ACC112 (cell line): ENCODE data around the gene DYNC1I1.

ENCODE experiments used
- H2AFZ ChIP-seq: fragments of 200-600 bp; sonication (generic); one replicate; pipeline ENCODE4 v1.6.0; 2017; ENCODE audit warnings: antibody characterized with exemption, low read length; ENCODE audit not compliant: unreplicated experiment
- H3K27ac ChIP-seq: fragments of 200-600 bp; sonication (generic); 2 replicates; pipeline ENCODE4 v1.5.1; 2014; ENCODE audit warnings: low read depth, mild to moderate bottlenecking, antibody characterized with exemption, low read length, moderate library complexity
- H3K27me3 ChIP-seq: fragments of 200-600 bp; sonication (generic); 2 replicates; pipeline ENCODE4 v1.6.1; 2014; ENCODE audit warnings: mild to moderate bottlenecking, antibody characterized with exemption, low read length, moderate library complexity, mixed read lengths; ENCODE audit not compliant: insufficient read depth
- H3K36me3 ChIP-seq: fragments of 200-600 bp; sonication (generic); 2 replicates; pipeline ENCODE4 v1.6.1; 2016; ENCODE audit warnings: mild to moderate bottlenecking, antibody characterized with exemption, low read length, moderate library complexity, mixed read lengths; ENCODE audit not compliant: insufficient read depth
- H3K4me1 ChIP-seq: fragments of 200-600 bp; sonication (generic); one replicate; pipeline ENCODE4 v1.6.1; 2016; ENCODE audit warnings: low read length, mixed read lengths; ENCODE audit not compliant: insufficient read depth, unreplicated experiment, control insufficient read depth
- H3K4me3 ChIP-seq: fragments of 200-600 bp; sonication (generic); 2 replicates; pipeline ENCODE4 v1.5.1; 2014; ENCODE audit warnings: mild to moderate bottlenecking, low read depth, low read length
- H3K79me2 ChIP-seq: fragments of 200-600 bp; sonication (generic); one replicate; pipeline ENCODE4 v1.6.0; 2016; ENCODE audit warnings: low read length; ENCODE audit not compliant: control insufficient read depth, unreplicated experiment, insufficient read depth

The DYNC1I1 gene

GRCh38 chr7:95878677-95879076 is 106.3 kb downstream of the DYNC1I1 start:
- H3K36me3 ChIP-seq, result no peaks in the 10 kb centered on the region
- H2AFZ ChIP-seq, result no peak overlapping the region
- peaks cover 6% of the 10 kb centered on the region for H3K4me1 ChIP-seq
- no peaks in the 10 kb centered on the region for H3K79me2 ChIP-seq
- no peaks in the 10 kb centered on the region for H3K27me3 ChIP-seq
- no peak overlapping the region for H3K27ac ChIP-seq
- no peak overlapping the region for H3K4me3 ChIP-seq

GRCh38 chr7:95881597-95881996 is 109.2 kb downstream of the DYNC1I1 start:
- Histone ChIP-seq H3K27me3 (no peaks in the 10 kb centered on the region), H3K4me3 (no peak overlapping the region), H3K27ac (no peak overlapping the region)

GRCh38 chr7:95883217-95883616 is 110.9 kb downstream of the DYNC1I1 start:
- Histone ChIP-seq H3K36me3 (no peaks in the 10 kb centered on the region), H3K4me1 (no peaks in the 10 kb centered on the region), H3K79me2 (no peaks in the 10 kb centered on the region), H3K27ac (no peak overlapping the region), H2AFZ (no peak overlapping the region), H3K4me3 (no peak overlapping the region), H3K27me3 (no peaks in the 10 kb centered on the region)

More at GRCh38 chr7:95881597-95881996, 109.2 kb downstream of the DYNC1I1 start:
- Histone ChIP-seq H2AFZ (no peak overlapping the region), H3K79me2 (no peaks in the 10 kb centered on the region), H3K36me3 (no peaks in the 10 kb centered on the region), H3K4me1 (no peaks in the 10 kb centered on the region)

GRCh38 chr7:95886501-95887090 is 114.2 kb downstream of the DYNC1I1 start:
- Histone ChIP-seq H3K79me2 (no peaks in the 10 kb centered on the region), H2AFZ (no peak overlapping the region), H3K27ac (no peak overlapping the region), H3K4me3 (no peak overlapping the region), H3K36me3 (no peaks in the 10 kb centered on the region), H3K27me3 (no peaks in the 10 kb centered on the region), H3K4me1 (no peaks in the 10 kb centered on the region)

- no peaks in the 10 kb centered on the region for H3K79me2 ChIP-seq
- H3K27me3 ChIP-seq, result peaks cover 30% of the 10 kb centered on the region; the same call in 1 of the 2 replicates
- no peak overlapping the region for H2AFZ ChIP-seq
- no peak overlapping the region for H3K27ac ChIP-seq
- H3K4me1 ChIP-seq, result no peaks in the 10 kb centered on the region
- H3K4me3 ChIP-seq, result no peak overlapping the region
- no peaks in the 10 kb centered on the region for H3K36me3 ChIP-seq
Observed at GRCh38 chr7:95893484-95893883, 121.1 kb downstream of the DYNC1I1 start.

- no peaks in the 10 kb centered on the region for H3K36me3 ChIP-seq
Observed at GRCh38 chr7:95897557-95898251, 125.3 kb downstream of the DYNC1I1 start.

GRCh38 chr7:95899919-95900513 is 127.7 kb downstream of the DYNC1I1 start:
- no peak overlapping the region for H3K27ac ChIP-seq
- no peaks in the 10 kb centered on the region for H3K4me1 ChIP-seq
- no peak overlapping the region for H3K4me3 ChIP-seq
- no peaks in the 10 kb centered on the region for H3K36me3 ChIP-seq
- no peaks in the 10 kb centered on the region for H3K79me2 ChIP-seq
- peaks cover 53% of the 10 kb centered on the region for H3K27me3 ChIP-seq
- no peak overlapping the region for H2AFZ ChIP-seq

More at GRCh38 chr7:95897557-95898251, 125.3 kb downstream of the DYNC1I1 start:
- Histone ChIP-seq H3K79me2 (no peaks in the 10 kb centered on the region), H3K27ac (no peak overlapping the region), H3K4me3 (no peak overlapping the region), H3K27me3 (peaks cover 54% of the 10 kb centered on the region), H3K4me1 (no peaks in the 10 kb centered on the region), H2AFZ (no peak overlapping the region)

GRCh38 chr7:95901006-95901405 is 128.7 kb downstream of the DYNC1I1 start:
- Histone ChIP-seq H3K27me3 (peaks cover 49% of the 10 kb centered on the region), H3K79me2 (no peaks in the 10 kb centered on the region), H3K27ac (no peak overlapping the region), H3K4me1 (no peaks in the 10 kb centered on the region), H2AFZ (no peak overlapping the region), H3K36me3 (no peaks in the 10 kb centered on the region), H3K4me3 (no peak overlapping the region)

- Histone ChIP-seq H3K79me2 (no peaks in the 10 kb centered on the region), H3K36me3 (no peaks in the 10 kb centered on the region), H3K4me3 (no peak overlapping the region), H2AFZ (no peak overlapping the region), H3K27me3 (peaks cover 45% of the 10 kb centered on the region), H3K27ac (no peak overlapping the region), H3K4me1 (no peaks in the 10 kb centered on the region)
Observed at GRCh38 chr7:95904099-95904498, 131.7 kb downstream of the DYNC1I1 start.

- Histone ChIP-seq H2AFZ (no peak overlapping the region), H3K36me3 (no peaks in the 10 kb centered on the region), H3K27ac (no peak overlapping the region), H3K4me3 (no peak overlapping the region), H3K27me3 (peaks cover 39% of the 10 kb centered on the region), H3K4me1 (no peaks in the 10 kb centered on the region), H3K79me2 (no peaks in the 10 kb centered on the region)
Observed at GRCh38 chr7:95905167-95905566, 132.8 kb downstream of the DYNC1I1 start.

GRCh38 chr7:95906851-95907250 is 134.5 kb downstream of the DYNC1I1 start:
- no peaks in the 10 kb centered on the region for H3K36me3 ChIP-seq
- H3K4me1 ChIP-seq, result no peaks in the 10 kb centered on the region
- H3K79me2 ChIP-seq, result no peaks in the 10 kb centered on the region
- H3K27me3 ChIP-seq, result peaks cover 35% of the 10 kb centered on the region
- H2AFZ ChIP-seq, result no peak overlapping the region
- no peak overlapping the region for H3K27ac ChIP-seq
- no peak overlapping the region for H3K4me3 ChIP-seq
